Myocyte (in vitro differentiated cells): ENCODE measurements around the gene GARRE1. TPM values are rescaled to one million over a fixed set of nuclear protein-coding genes. Genes with fewer than 3 reads are reported as not detected.

Experiments used
- DNase-seq: peaks from one replicate; pipeline ENCODE4 v3.0.0-alpha.2; 2012; ENCODE audit warnings: low read depth
- total RNA-seq: library from RNA; depleted of rRNA; stranded (reverse); fragments of >200 nt; gene quantifications from 2 replicates; pipeline ENCODE4 v1.2.3, GENCODE V29; 2014

GARRE1 gene
- total RNA-seq, 1 donor from 2014 or later, result 8.4 TPM

DNA sequence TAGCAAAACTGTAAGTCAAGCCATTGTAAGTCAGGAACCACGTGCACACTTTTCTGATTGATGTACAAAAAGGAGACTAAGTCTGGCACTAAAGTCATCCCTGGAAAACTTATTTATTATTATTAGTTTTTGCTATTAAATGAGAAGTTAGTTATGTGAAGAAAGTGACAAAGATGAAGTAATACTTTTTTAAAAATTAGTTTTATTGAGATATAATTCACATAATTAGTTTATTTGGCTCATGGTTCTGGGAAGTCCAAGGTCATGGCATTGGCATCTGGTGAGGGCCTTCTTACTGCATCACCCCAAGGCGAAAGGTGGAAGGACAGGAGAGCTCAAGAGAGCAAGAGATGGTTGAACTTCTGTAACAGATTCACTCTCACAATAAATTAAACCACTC, 36.9 kb downstream of the GARRE1 start:
- no peak for DNase-seq

DNA sequence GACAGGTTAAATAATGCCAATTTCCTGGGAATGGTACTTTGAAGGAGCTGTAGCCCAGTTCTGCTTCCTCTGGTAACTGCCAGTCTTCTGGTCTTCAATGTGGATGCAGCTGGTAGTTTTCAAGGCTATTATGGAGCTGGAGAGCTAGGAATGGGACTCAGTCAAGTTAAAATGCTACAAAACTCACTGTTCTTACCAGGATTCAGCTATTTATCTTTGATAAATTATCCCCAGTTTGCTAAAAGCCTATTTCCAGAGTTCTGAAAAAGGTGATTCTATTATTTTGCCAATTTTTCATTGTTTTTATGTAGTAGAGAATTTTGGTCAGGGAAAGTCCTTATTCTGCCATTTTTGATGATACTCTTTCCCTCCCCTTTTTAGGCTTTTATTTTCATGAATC, 40.7 kb downstream of the GARRE1 start:
- no peak for DNase-seq

DNA sequence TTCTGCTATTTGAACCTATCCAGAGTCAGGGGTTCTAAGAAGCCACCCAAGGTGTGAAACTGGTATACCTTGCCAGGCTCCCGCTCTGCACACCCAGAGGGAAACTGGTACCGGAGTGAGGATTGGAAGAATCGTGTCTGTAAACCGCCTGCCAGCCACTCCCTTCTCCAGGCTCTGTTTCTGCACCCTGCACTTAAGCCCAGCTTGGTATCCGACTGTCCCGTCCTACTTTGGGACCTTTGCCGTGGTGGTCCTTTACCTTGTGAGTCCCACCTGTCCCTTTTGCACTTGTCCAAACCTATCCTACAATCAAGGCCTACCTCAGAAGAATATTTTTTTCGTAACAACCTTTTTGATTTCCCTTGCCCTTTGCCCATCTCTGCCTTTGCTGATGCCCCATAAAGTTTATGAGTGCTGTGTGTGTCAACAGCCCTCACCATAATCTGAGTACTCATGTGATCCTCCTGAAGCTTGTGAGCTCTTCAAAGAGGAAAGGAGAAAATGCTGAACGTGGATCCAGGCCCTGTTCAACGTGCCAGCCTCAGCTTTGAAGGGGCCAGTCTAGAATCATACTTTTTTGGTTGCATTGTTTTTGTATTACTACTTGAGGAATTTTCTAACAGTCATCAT, 44.7 kb downstream of the GARRE1 start:
- DNase-seq, result no peak

- no peak for DNase-seq
Measured at GRCh38 chr19:34299576-34299975, 45.2 kb downstream of the GARRE1 start.

DNA sequence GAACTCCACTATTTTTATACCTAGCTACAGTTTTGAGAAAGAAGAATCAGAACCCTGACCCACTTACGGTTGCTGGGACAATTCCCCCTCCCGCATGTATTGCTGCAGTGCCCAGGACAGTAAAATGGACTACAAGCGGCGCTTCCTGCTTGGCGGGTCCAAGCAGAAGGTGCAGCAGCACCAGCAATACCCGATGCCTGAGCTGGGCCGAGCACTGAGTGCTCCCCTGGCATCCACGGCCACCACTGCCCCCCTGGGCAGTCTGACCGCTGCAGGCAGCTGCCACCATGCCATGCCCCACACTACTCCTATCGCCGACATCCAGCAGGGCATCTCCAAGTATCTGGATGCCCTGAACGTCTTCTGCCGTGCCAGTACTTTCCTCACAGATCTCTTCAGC, 46.0 kb downstream of the GARRE1 start:
- DNase-seq, result no peak

DNA sequence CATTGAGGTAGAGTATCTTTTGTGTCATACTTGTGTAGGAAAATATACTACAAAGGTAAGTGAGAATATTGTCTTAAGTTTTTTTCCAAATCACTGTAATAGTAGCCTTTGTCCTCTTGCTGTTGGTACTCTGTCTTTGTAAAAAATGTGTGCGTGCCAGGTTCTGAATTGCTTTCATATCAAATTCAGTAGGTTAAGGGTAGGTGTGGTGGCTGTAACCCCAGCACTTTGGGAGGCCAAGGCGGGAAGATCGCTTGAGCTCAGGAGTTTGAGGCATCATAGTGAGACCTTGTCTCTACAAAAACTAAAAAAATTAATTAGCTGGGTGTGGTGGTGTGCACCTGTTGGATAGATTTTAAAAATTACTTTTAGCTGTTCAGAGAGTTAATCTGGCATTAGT, 46.6 kb downstream of the GARRE1 start:
- DNase-seq, result no peak

Other genes with a start within 250 kb of the GARRE1 start
- gene LSM14A, start 82.0 kb upstream of the GARRE1 start, total RNA-seq, result 63.7 and 73.7 TPM in 2 replicates
- gene GPI, start 110.6 kb downstream of the GARRE1 start, total RNA-seq, result 111 and 124 TPM in 2 replicates
- gene PDCD2L, start 149.8 kb downstream of the GARRE1 start, total RNA-seq, result 23.9 and 28.3 TPM in 2 replicates
- gene UBA2, start 173.8 kb downstream of the GARRE1 start, total RNA-seq, result 91.5 and 102 TPM in 2 replicates
- gene WTIP, start 227.2 kb downstream of the GARRE1 start, total RNA-seq, result 22.1 and 32.3 TPM in 2 replicates